ENCODE measurements around the gene FTO. TPM values are rescaled to one million over a fixed set of nuclear protein-coding genes. Genes with fewer than 3 reads are reported as not detected.
A peak's percentile ranks its signal among the peaks of the same experiment; 100 is the strongest.

The FTO gene
- total and polyA plus RNA-seq, 5 experiments from 2014 or later: 51.2 to 91.9 (median 70.2) TPM

- POLR2A ChIA-PET: no interaction called here
- no peak for ATAC-seq
Measured at GRCh38 chr16:53891409-53892139, 187.6 kb downstream of the FTO start.

GRCh38 chr16:53892155-53892554, 188.2 kb downstream of the FTO start:
- DNase-seq (peak in 9 of 10 donors; percentile 2 to 61 (median 27)), ATAC-seq (peak in 1 of 2 donors; percentile 45)
- Mint-ChIP-seq H3K36me3 (peaks cover under 1 to 39% (median 16%) of the 10 kb centered on the region in 3 donors), H3K4me3 (no peak overlapping the region), H3K4me1 (peaks cover 0 to 1% (median 0%) of the 10 kb centered on the region in 4 donors), H3K27me3 (no peaks in the 10 kb centered on the region), H3K27ac (no peak overlapping the region), H3K9me3 (peaks cover 0 to under 1% (median 0%) of the 10 kb centered on the region in 9 donors)
- POLR2A ChIA-PET: no interaction called here

More at GRCh38 chr16:53891409-53892139, 187.6 kb downstream of the FTO start:
- Mint-ChIP-seq H3K27me3 (no peaks in the 10 kb centered on the region), H3K9me3 (peaks cover 0 to 5% (median 0%) of the 10 kb centered on the region in 9 donors), H3K4me3 (no peak overlapping the region), H3K4me1 (peaks cover 0 to 1% (median 0%) of the 10 kb centered on the region in 4 donors), H3K27ac (no peak overlapping the region), H3K36me3 (peaks cover 7 to 37% (median 18%) of the 10 kb centered on the region in 3 donors)
- no peak for DNase-seq

- peaks cover 0 to 7% (median under 1%) of the 10 kb centered on the region in 4 donors for H3K4me1 Mint-ChIP-seq
- peaks cover 0 to 36% (median 12%) of the 10 kb centered on the region in 3 donors for H3K36me3 Mint-ChIP-seq
- no peaks in the 10 kb centered on the region for H3K27me3 Mint-ChIP-seq
- DNase-seq (no peak), ATAC-seq (no peak)
- peak overlapping the region in 1 of 10 donors; percentile 48 for H3K27ac Mint-ChIP-seq
- POLR2A ChIA-PET: no interaction called here
- H3K4me3 Mint-ChIP-seq: no peak overlapping the region
- no peaks in the 10 kb centered on the region for H3K9me3 Mint-ChIP-seq
Measured at GRCh38 chr16:53893731-53894435, 189.9 kb downstream of the FTO start.

- Mint-ChIP-seq H3K9me3 (no peaks in the 10 kb centered on the region), H3K27me3 (no peaks in the 10 kb centered on the region), H3K36me3 (peaks cover 0 to 30% (median 6%) of the 10 kb centered on the region in 3 donors), H3K27ac (no peak overlapping the region), H3K4me3 (no peak overlapping the region), H3K4me1 (peaks cover 0 to 7% (median 3%) of the 10 kb centered on the region in 4 donors)
- ATAC-seq (no peak), DNase-seq (no peak)
- POLR2A ChIA-PET: no interaction called here
Measured at GRCh38 chr16:53894686-53895085, 190.7 kb downstream of the FTO start.

GRCh38 chr16:53895433-53895832, 191.5 kb downstream of the FTO start:
- Mint-ChIP-seq H3K4me1 (peaks cover 0 to 7% (median 4%) of the 10 kb centered on the region in 4 donors), H3K4me3 (no peak overlapping the region), H3K27ac (no peak overlapping the region), H3K9me3 (no peaks in the 10 kb centered on the region), H3K36me3 (peaks cover 0 to 30% (median 10%) of the 10 kb centered on the region in 3 donors), H3K27me3 (no peaks in the 10 kb centered on the region)
- no peak for ATAC-seq
- no peak for DNase-seq
- POLR2A ChIA-PET: interaction anchor here (0.7 kb wide), 1 partner anchor 49 kb away, joined by 3 read pairs; no protein-coding TSS in a partner anchor

- POLR2A ChIA-PET: interaction anchor here (0.7 kb wide), 1 partner anchor 49 kb away, joined by 3 read pairs; no protein-coding TSS in a partner anchor
Measured at GRCh38 chr16:53895851-53896250, 191.9 kb downstream of the FTO start.

GRCh38 chr16:53896722-53897121, 192.8 kb downstream of the FTO start:
- DNase-seq (no peak), ATAC-seq (no peak)
- Mint-ChIP-seq H3K27ac (no peak overlapping the region), H3K4me3 (no peak overlapping the region), H3K36me3 (peaks cover 0 to 34% (median 12%) of the 10 kb centered on the region in 3 donors), H3K4me1 (peaks cover 1 to 7% (median 6%) of the 10 kb centered on the region in 4 donors), H3K9me3 (no peaks in the 10 kb centered on the region), H3K27me3 (no peaks in the 10 kb centered on the region)
- POLR2A ChIA-PET: no interaction called here

More at GRCh38 chr16:53895851-53896250, 191.9 kb downstream of the FTO start:
- H3K36me3 Mint-ChIP-seq: peaks cover 0 to 29% (median 12%) of the 10 kb centered on the region in 3 donors
- no peak for ATAC-seq
- no peak overlapping the region for H3K27ac Mint-ChIP-seq
- no peaks in the 10 kb centered on the region for H3K9me3 Mint-ChIP-seq
- no peak overlapping the region for H3K4me3 Mint-ChIP-seq
- DNase-seq: no peak
- peaks cover 1 to 7% (median 5%) of the 10 kb centered on the region in 4 donors for H3K4me1 Mint-ChIP-seq
- no peaks in the 10 kb centered on the region for H3K27me3 Mint-ChIP-seq

GRCh38 chr16:53898993-53899392, 195.0 kb downstream of the FTO start:
- Mint-ChIP-seq H3K27me3 (no peaks in the 10 kb centered on the region), H3K27ac (no peak overlapping the region), H3K4me1 (peaks cover 2 to 7% (median 6%) of the 10 kb centered on the region in 4 donors), H3K9me3 (no peaks in the 10 kb centered on the region), H3K36me3 (peaks cover 0 to 30% (median 23%) of the 10 kb centered on the region in 3 donors), H3K4me3 (no peak overlapping the region)
- DNase-seq: no peak
- no peak for ATAC-seq
- POLR2A ChIA-PET: no interaction called here

- Mint-ChIP-seq H3K4me1 (peaks cover 6 to 11% (median 8%) of the 10 kb centered on the region in 4 donors), H3K4me3 (no peak overlapping the region), H3K27ac (peak overlapping the region in 2 of 10 donors; percentile 10 to 46), H3K9me3 (no peaks in the 10 kb centered on the region), H3K27me3 (no peaks in the 10 kb centered on the region), H3K36me3 (peaks cover 0 to 27% (median 23%) of the 10 kb centered on the region in 3 donors)
- POLR2A ChIA-PET: no interaction called here
- DNase-seq: no peak
- ATAC-seq: no peak
Measured at GRCh38 chr16:53899431-53899830, 195.5 kb downstream of the FTO start.

GRCh38 chr16:53900667-53901066, 196.7 kb downstream of the FTO start:
- ATAC-seq (no peak), DNase-seq (no peak)
- H3K27me3 Mint-ChIP-seq: no peaks in the 10 kb centered on the region
- H3K4me3 Mint-ChIP-seq: no peak overlapping the region
- no peaks in the 10 kb centered on the region for H3K9me3 Mint-ChIP-seq
- H3K4me1 Mint-ChIP-seq: peaks cover 15 to 23% (median 18%) of the 10 kb centered on the region in 4 donors
- H3K36me3 Mint-ChIP-seq: peaks cover 0 to 25% (median 23%) of the 10 kb centered on the region in 3 donors
- POLR2A ChIA-PET: no interaction called here
- H3K27ac Mint-ChIP-seq: no peak overlapping the region

GRCh38 chr16:53901408-53901807, 197.5 kb downstream of the FTO start:
- DNase-seq (no peak), ATAC-seq (no peak)
- no peaks in the 10 kb centered on the region for H3K9me3 Mint-ChIP-seq
- no peaks in the 10 kb centered on the region for H3K27me3 Mint-ChIP-seq
- peaks cover 0 to 23% (median 20%) of the 10 kb centered on the region in 3 donors for H3K36me3 Mint-ChIP-seq
- POLR2A ChIA-PET: no interaction called here
- no peak overlapping the region for H3K27ac Mint-ChIP-seq
- H3K4me3 Mint-ChIP-seq: no peak overlapping the region
- peaks cover 15 to 24% (median 18%) of the 10 kb centered on the region in 4 donors for H3K4me1 Mint-ChIP-seq

- no peak for DNase-seq
- H3K4me3 Mint-ChIP-seq: peak overlapping the region in 1 of 10 donors; percentile 42
- no peaks in the 10 kb centered on the region for H3K9me3 Mint-ChIP-seq
- POLR2A ChIA-PET: no interaction called here
- no peak for ATAC-seq
- H3K27ac Mint-ChIP-seq: peak overlapping the region in 3 of 10 donors; percentile 8 to 46 (median 35)
- H3K4me1 Mint-ChIP-seq: peaks cover 9 to 20% (median 18%) of the 10 kb centered on the region in 4 donors
- H3K36me3 Mint-ChIP-seq: peaks cover 0 to 25% (median 12%) of the 10 kb centered on the region in 3 donors
- H3K27me3 Mint-ChIP-seq: no peaks in the 10 kb centered on the region
Measured at GRCh38 chr16:53904533-53904932, 200.6 kb downstream of the FTO start.

GRCh38 chr16:53905028-53905427, 201.1 kb downstream of the FTO start:
- H3K9me3 Mint-ChIP-seq: no peaks in the 10 kb centered on the region
- peak overlapping the region in 1 of 10 donors; percentile 35 for H3K27ac Mint-ChIP-seq
- peaks cover 0 to 22% (median 11%) of the 10 kb centered on the region in 3 donors for H3K36me3 Mint-ChIP-seq
- ATAC-seq (peak in 1 of 2 donors; percentile 57), DNase-seq (no peak)
- H3K4me3 Mint-ChIP-seq: peak overlapping the region in 1 of 10 donors; percentile 42
- POLR2A ChIA-PET: no interaction called here
- peaks cover 9 to 20% (median 17%) of the 10 kb centered on the region in 4 donors for H3K4me1 Mint-ChIP-seq
- H3K27me3 Mint-ChIP-seq: no peaks in the 10 kb centered on the region
